ENCODE data around the gene WDR36. TPM values are rescaled to one million over a fixed set of nuclear protein-coding genes. Genes with fewer than 3 reads are reported as not detected.

WDR36 gene
- 23.4 and 34.7 TPM in 2 replicates for total RNA-seq

DNA sequence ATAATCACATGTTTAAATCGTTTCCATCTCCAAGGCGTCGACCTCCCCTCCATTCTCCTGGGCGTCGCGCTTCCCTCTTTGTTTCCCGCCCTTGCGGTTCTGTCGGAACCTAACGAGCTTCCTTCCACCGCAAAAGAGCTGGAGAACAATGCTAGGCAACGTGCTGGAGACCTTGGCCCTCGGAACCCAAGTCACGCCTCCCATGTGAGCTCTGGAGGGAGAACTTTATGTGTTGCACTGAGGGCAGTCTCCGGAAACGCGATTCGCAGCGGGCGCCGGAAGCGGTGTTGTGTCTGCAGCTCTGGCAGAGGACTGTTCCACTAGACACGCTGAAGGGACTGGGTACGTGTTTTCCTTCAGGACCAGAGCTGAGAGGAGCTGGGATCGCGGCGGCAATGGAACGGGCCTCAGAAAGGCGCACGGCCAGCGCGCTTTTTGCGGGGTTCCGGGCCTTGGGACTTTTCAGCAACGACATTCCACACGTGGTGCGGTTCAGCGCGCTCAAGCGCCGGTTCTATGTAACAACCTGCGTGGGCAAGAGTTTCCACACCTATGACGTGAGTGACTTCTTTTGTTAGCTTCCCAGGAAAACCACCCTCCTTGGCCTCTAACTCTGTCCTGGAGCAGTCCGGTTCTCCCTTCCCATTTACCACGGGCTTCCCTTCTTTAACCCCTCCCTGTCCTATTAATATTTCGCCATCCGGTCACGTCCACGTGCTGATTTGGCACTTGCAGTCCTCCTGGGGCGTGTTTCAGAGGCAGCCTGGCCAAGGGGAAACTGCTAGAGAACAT, at the start of gene WDR36:
Gene WDR36 (plus strand): TSS at position 287 of the 792 bp plus-strand sequence. CDS start 109 bp downstream, at position 396.

DNA sequence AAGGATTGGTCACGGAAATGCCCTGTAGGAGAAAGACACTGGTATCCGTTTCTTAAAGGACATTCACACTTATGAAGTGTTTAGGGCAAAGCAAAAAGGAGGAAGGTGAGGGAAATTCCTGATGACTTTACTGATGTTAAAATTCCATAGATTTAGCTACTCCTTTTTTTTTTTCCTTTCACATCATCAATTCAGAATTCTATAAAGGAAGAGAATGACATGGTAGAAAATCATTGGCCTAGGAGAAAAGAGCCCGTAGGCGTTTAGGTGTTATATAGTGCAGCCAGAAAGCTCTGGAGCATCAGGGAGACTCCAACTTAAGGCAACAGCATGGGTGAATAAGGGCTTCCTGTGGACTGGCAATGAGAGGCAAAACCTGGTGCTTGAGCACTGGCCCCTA, 20.7 kb upstream of the WDR36 start, which contains the start of gene TSLP:
Gene TSLP (plus strand): TSS at position 301 of the 400 bp plus-strand sequence. CDS start 178 bp downstream, outside the sequence.

Other genes with a start within 250 kb of the WDR36 start
- 0.35 TPM in 1 of 2 replicates, not detected in the other for gene TSLP, start 20.6 kb upstream of the WDR36 start, total RNA-seq
- 5.2 and 10.5 TPM in 2 replicates for gene CAMK4, start 132.0 kb downstream of the WDR36 start, total RNA-seq